ENCODE data around the gene SUSD3. TPM values are rescaled to one million over a fixed set of nuclear protein-coding genes. Genes with fewer than 3 reads are reported as not detected.

SUSD3 gene
- total RNA-seq, 2 experiments from 2014 or later, result 81.1 to 85.8 TPM

DNA sequence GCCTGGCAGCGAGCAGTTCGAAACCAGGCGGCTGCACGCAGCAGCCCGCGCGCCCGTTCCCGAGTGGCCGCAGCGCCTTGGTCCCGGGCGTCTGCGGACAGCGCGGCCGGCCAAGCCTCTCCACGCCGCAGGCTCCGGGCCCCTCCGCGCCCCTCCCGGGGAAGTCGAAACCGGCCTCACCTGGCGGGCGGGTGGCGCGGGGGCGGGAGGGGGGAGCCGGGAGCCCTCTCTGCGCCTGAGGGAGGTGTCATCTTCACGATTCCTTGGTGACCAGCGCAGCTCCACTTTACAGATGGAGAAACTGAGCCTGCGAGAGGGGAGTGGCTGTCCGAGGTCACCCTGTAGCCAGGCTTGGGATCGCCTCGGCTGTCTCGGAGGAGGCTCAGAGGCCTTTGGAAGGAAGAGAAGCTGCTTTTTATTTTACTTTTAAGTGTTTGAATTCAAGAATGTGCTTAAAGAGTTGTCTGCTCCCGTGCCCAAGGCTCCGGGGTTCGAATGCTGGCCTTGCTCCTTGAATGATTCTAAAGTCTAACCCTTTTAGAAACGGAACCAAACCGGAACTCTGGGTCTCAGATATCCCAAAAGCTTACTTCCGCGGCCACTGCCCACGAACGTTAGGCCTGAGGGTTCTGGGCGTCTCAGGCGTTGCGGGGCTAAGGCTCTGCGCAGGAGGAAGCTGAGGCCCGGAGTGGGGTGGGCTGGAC is 662 bp downstream of the SUSD3 start:
- no peak for DNase-seq
- H3K27ac Mint-ChIP-seq, result peak overlapping the region; percentile 98
- H3K36me3 Mint-ChIP-seq (ENCODE audit: low read depth), result peaks cover 28% of the 10 kb centered on the region
- CTCF ChIA-PET, result interaction anchor here (0.7 to 1.2 kb wide), 4 partner anchors 8 to 24 kb away, joined by 3 to 6 read pairs (median 3); no protein-coding TSS in a partner anchor
- POLR2A ChIA-PET, result no interaction called here
- H3K27me3 Mint-ChIP-seq, result no peaks in the 10 kb centered on the region
- peaks cover 74% of the 10 kb centered on the region for H3K4me1 Mint-ChIP-seq
- no peaks in the 10 kb centered on the region for H3K9me3 Mint-ChIP-seq
- H3K4me3 Mint-ChIP-seq, result peak overlapping the region; percentile 91

DNA sequence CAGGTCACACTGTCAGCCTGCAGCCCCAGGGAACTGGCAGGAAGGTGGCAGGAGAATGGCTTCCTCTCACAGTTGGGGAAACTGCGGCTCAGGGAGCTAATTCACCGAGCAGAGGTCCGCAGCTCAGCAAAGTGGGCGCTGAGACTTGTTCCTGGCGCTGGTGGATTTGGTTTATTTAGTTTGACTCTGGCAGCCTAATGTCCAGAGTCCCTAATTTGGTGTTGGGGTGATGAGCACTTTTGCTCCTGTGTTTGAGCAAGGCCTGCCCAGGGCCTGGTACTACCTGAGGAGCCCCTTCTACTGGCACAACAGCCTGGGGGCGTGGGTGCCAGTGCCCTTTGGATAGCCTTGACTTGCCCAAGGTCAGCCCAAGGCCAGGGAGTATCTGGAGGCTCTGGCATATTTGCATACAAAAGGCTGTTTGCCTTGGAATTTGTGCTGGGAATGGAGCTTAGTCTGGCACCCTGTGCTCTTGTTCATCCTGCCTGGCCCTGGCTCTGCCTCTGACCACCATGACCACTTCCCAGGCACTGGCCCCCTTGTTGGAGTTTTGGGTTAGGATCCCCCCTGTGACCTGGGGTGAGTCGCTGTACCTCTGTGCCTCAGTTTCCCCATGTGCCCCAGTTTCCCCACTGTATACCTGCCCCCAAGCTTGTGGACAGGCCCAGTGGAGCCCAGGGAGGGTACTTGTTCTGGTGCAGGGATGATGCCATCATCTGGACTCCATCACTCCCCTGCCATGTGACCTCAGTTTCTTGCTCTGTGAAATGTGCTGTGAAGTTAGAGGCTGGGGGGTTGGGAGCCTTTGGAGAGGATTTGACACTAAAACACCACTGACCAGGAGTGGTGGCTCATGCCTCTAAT is 1.4 kb downstream of the SUSD3 start:
- no peaks in the 10 kb centered on the region for H3K27me3 Mint-ChIP-seq
- peak overlapping the region; percentile 91 for H3K4me3 Mint-ChIP-seq
- CTCF ChIA-PET, result interaction anchor here (0.7 to 1.7 kb wide), 8 partner anchors 8 to 71 kb away, joined by 3 to 6 read pairs (median 3); no protein-coding TSS in a partner anchor
- peaks cover 36% of the 10 kb centered on the region for H3K36me3 Mint-ChIP-seq (ENCODE audit: low read depth)
- no peak for DNase-seq
- POLR2A ChIA-PET, result no interaction called here
- H3K27ac Mint-ChIP-seq, result peak overlapping the region; percentile 98
- H3K9me3 Mint-ChIP-seq, result no peaks in the 10 kb centered on the region
- H3K4me1 Mint-ChIP-seq, result peaks cover 80% of the 10 kb centered on the region

DNA sequence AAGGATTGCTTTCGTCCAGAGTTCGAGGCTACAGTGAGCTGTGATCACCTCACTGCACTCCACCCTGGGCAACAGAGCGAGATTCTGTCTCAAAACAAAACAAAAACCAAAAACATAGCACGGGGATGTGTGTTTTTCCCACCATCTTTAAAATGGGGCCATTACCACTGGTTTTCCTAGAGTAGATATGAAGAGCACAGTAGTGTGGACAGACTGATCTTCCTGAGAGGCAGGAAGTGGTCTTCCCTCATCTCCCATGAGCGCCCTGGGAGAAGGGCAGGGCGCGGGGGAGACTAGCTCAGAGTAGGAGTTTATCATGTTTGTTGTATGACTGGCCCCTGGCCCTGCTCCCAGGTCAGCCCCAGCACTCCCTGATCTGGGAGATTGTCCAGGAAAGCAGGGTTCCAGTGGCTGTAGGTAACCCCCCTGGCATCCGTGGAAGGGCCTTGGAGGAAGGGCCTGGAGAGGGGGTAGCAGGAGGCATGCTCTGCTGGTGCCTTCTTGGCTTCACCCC is 2.3 kb downstream of the SUSD3 start:
- Mint-ChIP-seq H3K9me3 (no peaks in the 10 kb centered on the region), H3K36me3 (ENCODE audit: low read depth) (peaks cover 43% of the 10 kb centered on the region), H3K27me3 (no peaks in the 10 kb centered on the region), H3K4me1 (peaks cover 84% of the 10 kb centered on the region), H3K27ac (peak overlapping the region; percentile 98), H3K4me3 (peak overlapping the region; percentile 91)
- CTCF ChIA-PET, result interaction anchor here (0.8 to 1.7 kb wide), 5 partner anchors 12 to 70 kb away, joined by 3 to 6 read pairs (median 3); no protein-coding TSS in a partner anchor
- POLR2A ChIA-PET, result no interaction called here
- DNase-seq, result no peak

GRCh38 chr9:93061260-93061751 is 2.8 kb downstream of the SUSD3 start:
- H3K27ac Mint-ChIP-seq, result peak overlapping the region; percentile 98
- peaks cover 48% of the 10 kb centered on the region for H3K36me3 Mint-ChIP-seq (ENCODE audit: low read depth)
- DNase-seq, result no peak
- CTCF ChIA-PET, result interaction anchor here (1.1 to 1.7 kb wide), 2 partner anchors 14 to 70 kb away, joined by 3 to 6 read pairs; no protein-coding TSS in a partner anchor
- peak overlapping the region; percentile 91 for H3K4me3 Mint-ChIP-seq
- H3K4me1 Mint-ChIP-seq, result peaks cover 84% of the 10 kb centered on the region
- H3K9me3 Mint-ChIP-seq, result no peaks in the 10 kb centered on the region
- H3K27me3 Mint-ChIP-seq, result no peaks in the 10 kb centered on the region
- POLR2A ChIA-PET, result no interaction called here

DNA sequence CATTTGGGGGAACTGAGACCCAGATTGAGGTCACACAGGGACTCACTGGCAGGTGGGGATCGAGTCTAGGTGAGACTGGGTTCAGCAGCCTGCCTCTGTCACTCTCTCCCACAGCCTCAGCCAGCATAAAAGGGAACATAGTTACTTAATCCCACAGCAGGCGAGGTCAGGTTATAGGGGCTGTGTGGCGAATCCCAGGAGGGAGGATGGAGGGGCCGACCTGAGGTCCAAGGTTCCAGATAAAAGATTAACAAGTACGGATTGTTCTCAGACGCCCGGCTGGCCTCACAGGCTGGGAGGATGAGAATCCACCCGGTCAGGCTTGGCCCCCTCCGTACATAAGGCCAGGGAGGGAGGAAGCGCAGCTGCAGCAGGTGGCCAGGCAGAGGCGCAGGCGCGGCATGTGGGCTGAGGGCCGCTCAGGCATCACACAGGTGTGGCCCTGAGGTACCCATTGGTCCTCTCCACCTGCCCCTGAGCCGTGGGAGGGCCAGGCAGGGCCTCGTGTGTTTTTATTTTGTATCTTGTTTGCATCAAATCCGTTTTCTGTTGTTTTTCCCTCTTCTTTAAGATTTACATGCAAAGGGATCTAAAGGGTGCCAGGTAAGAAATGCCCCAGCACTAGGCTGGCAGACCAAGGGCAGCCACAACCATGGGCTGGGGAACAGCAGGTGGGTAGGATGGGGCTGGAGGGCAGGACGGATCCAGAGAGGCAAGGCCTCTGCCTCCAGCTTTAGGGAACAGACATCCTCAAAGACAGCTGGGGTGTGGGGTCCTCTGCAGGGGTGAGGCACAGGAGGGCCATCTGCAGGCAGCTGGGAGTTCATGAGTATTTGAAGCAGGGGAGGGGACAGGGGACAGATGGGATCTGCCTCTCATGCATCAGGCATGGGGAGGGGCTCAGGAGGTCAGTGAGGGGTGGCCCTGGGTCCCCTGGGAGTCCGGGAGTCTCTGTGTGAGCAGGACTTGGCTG is 3.6 kb downstream of the SUSD3 start:
- ChIA-PET POLR2A (no interaction called here), CTCF (interaction anchor here (0.7 kb wide), 1 partner anchor 11 kb away, joined by 3 read pairs; no protein-coding TSS in a partner anchor)
- Mint-ChIP-seq H3K27ac (peak overlapping the region; percentile 98), H3K4me1 (peaks cover 83% of the 10 kb centered on the region), H3K27me3 (no peaks in the 10 kb centered on the region), H3K9me3 (no peaks in the 10 kb centered on the region), H3K36me3 (ENCODE audit: low read depth) (peaks cover 53% of the 10 kb centered on the region), H3K4me3 (peak overlapping the region; percentile 91)
- DNase-seq, result peak; percentile 37

- POLR2A ChIA-PET, result interaction anchor here (0.6 to 1.0 kb wide), 2 partner anchors 18 to 31 kb away, joined by 3 to 5 read pairs; partner anchors contain the start of gene CARD19
- peak overlapping the region; percentile 79 for H3K4me3 Mint-ChIP-seq
- no peaks in the 10 kb centered on the region for H3K27me3 Mint-ChIP-seq
- peaks cover 74% of the 10 kb centered on the region for H3K36me3 Mint-ChIP-seq (ENCODE audit: low read depth)
- H3K9me3 Mint-ChIP-seq, result no peaks in the 10 kb centered on the region
- H3K27ac Mint-ChIP-seq, result peak overlapping the region; percentile 98
- peaks cover 84% of the 10 kb centered on the region for H3K4me1 Mint-ChIP-seq
- peak; percentile 96 for DNase-seq
- CTCF ChIA-PET, result interaction anchor here (0.8 to 1.6 kb wide), 13 partner anchors 8 to 144 kb away, joined by 3 to 7 read pairs (median 4); no protein-coding TSS in a partner anchor
These were observed 6.1 kb downstream of the SUSD3 start for GRCh38 chr9:93064392-93065134.

- Mint-ChIP-seq H3K27me3 (no peaks in the 10 kb centered on the region), H3K27ac (peak overlapping the region; percentile 98), H3K9me3 (no peaks in the 10 kb centered on the region), H3K4me3 (peak overlapping the region; percentile 79), H3K36me3 (ENCODE audit: low read depth) (peaks cover 78% of the 10 kb centered on the region), H3K4me1 (peaks cover 82% of the 10 kb centered on the region)
- DNase-seq, result no peak
- ChIA-PET POLR2A (interaction anchor here (1.0 kb wide), 1 partner anchor 30 kb away, joined by 5 read pairs; the partner anchor contains the start of gene CARD19), CTCF (interaction anchor here (0.8 to 1.6 kb wide), 13 partner anchors 9 to 145 kb away, joined by 3 to 7 read pairs (median 3); no protein-coding TSS in a partner anchor)
These were observed 6.7 kb downstream of the SUSD3 start for GRCh38 chr9:93065135-93065720.

DNA sequence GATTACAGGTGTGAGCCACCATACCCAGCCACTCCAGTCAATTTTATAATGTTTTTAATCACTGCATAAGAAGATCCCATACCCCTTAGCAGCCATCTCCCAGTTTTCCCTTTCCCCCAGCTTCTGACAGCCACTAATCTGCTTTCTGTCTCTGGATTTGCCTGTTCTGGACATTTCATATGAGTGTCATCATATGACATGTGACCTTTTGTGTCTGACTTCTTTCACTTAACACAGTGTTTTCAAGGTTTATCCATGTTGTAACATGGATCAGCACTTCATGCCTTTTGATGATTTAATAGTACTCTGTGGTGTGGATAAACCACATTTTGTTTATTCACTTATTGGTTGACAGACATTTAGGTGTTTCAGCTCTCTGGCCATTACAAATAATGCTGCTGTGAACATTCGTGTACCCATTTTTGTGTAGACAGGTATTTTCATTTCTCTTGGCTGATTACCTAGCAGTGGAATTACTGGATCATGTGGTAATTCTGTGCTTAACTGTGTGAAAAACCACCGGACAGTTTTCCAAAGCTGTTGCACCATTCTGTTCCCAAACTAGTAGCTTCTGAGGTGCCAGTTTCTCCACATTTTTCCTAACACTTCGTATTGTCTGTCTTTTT is 8.6 kb downstream of the SUSD3 start:
- no peak for DNase-seq
- Mint-ChIP-seq H3K4me3 (no peak overlapping the region), H3K27ac (peak overlapping the region; percentile 73), H3K4me1 (peaks cover 74% of the 10 kb centered on the region), H3K36me3 (ENCODE audit: low read depth) (peaks cover 74% of the 10 kb centered on the region), H3K9me3 (no peaks in the 10 kb centered on the region), H3K27me3 (no peaks in the 10 kb centered on the region)
- CTCF ChIA-PET, result interaction anchor here (0.6 to 2.0 kb wide), 3 partner anchors 8 to 55 kb away, joined by 3 to 5 read pairs (median 3); no protein-coding TSS in a partner anchor
- POLR2A ChIA-PET, result no interaction called here

GRCh38 chr9:93068956-93069355 is 10.5 kb downstream of the SUSD3 start:
- Mint-ChIP-seq H3K27ac (peak overlapping the region; percentile 13), H3K4me1 (peaks cover 65% of the 10 kb centered on the region), H3K9me3 (no peaks in the 10 kb centered on the region), H3K27me3 (no peaks in the 10 kb centered on the region), H3K4me3 (no peak overlapping the region), H3K36me3 (ENCODE audit: low read depth) (peaks cover 76% of the 10 kb centered on the region)
- CTCF ChIA-PET, result interaction anchor here (1.1 kb wide), 1 partner anchor 63 kb away, joined by 3 read pairs; no protein-coding TSS in a partner anchor
- no peak for DNase-seq
- POLR2A ChIA-PET, result no interaction called here

- ChIA-PET POLR2A (no interaction called here), CTCF (interaction anchor here (1.1 kb wide), 1 partner anchor 9 kb away, joined by 3 read pairs; no protein-coding TSS in a partner anchor)
- no peak for DNase-seq
- no peak overlapping the region for H3K4me3 Mint-ChIP-seq
- peaks cover 46% of the 10 kb centered on the region for H3K4me1 Mint-ChIP-seq
- H3K27ac Mint-ChIP-seq, result no peak overlapping the region
- no peaks in the 10 kb centered on the region for H3K9me3 Mint-ChIP-seq
- no peaks in the 10 kb centered on the region for H3K27me3 Mint-ChIP-seq
- peaks cover 59% of the 10 kb centered on the region for H3K36me3 Mint-ChIP-seq (ENCODE audit: low read depth)
These were observed 13.0 kb downstream of the SUSD3 start for GRCh38 chr9:93071464-93071863.

Data from activated CD4-positive, alpha-beta T cell treated with anti-CD3 and anti-CD28 coated beads, Interleukin-2, amount 10 ng/mL, durations not matched to agents 7 days and 5 days (primary cell).